CD4-positive, alpha-beta T cell treated with Interleukin-12 subunit alpha and Interleukin-12 subunit beta, for 1 hour (primary cell): ENCODE data around the gene SMIM36.
"Not testable (repeated sequence)": the region's sequence is repeated elsewhere in the genome, so short reads cannot be mapped to it uniquely, and the experiment has no call there.

ENCODE experiments used
- DNase-seq: peaks from one replicate; pipeline ENCODE4 v3.0.0-alpha.2; 2020

The SMIM36 gene

DNA sequence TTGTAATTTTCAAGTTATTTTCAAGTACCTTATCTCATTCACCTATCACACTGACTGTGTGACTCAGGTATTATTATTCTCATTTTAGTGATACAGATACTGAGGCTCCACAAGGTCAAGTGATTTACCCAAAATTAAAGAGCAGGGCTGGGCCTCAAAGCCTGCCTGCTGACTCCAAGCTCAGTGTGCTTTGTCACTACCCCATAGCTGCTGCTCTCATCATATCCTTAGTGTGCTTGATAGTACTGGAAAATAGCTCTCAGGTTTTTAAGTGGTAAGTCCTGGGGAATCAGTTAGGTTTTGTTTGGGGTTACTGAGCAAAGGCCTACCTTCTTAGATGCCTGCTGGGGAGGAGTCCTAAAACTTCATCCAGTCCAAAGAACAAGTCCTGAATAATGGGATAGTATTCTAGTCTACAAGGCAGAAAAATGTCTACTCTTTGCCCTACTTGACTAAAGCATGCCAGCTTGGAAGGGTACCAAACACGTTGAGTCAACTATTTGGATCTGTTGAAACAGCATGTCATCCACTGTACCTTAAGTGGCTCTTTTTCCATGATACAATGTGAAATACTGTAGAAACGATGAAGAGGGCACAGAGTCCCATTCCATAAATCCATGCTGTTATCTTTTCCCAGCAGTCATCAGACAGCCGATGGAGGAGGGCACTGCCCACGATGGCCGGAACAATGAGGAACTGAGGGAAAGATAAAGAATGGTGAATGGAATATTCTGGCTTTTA, 100.4 kb downstream of the SMIM36 start:
- DNase-seq: no peak

- DNase-seq: no peak
Observed at GRCh38 chr17:55409030-55409800, 102.0 kb downstream of the SMIM36 start.

GRCh38 chr17:55407641-55408566, 103.3 kb downstream of the SMIM36 start:
- DNase-seq: no peak

DNA sequence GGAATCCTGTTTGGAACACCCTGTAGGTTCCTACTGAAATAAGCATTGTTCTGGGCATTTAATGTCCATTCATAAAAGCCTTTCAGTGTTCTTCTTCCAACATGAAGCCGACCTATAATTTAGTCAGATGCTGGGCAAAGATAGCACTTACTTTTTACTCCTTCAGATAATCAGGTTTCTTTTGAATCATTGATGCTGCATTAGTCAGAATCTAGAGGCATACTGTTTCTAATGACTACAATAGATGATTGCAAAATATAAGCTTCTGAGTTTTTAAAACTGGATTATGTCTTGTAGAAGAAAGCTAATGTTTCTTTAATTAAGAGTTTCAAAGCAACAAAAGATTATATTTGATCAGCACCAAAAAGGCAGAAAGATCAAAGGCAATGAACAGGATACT, 105.7 kb downstream of the SMIM36 start:
- DNase-seq: no peak

DNA sequence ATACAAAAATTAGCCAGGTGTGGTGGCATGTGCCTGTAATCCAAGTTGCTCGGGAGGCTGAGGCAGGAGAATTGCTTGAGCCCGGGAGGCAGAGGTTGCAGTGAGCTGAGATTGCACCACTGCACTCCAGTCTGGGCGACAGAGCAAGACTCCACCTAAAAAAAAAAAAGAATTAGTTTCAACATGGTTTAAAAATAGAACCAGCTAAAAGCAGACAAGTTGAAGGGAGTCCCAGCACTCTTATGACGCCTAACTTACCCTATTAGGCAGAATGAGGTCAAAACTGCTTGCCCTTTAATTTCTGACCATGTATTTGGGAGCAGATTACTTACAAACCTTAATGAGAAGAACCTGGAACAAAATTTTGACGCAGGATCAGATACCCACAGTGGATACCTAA, 107.1 kb downstream of the SMIM36 start:
- DNase-seq: not testable (repeated sequence)

- DNase-seq: no peak
Observed at GRCh38 chr17:55402374-55402773, 108.9 kb downstream of the SMIM36 start.
